ENCODE data around the gene REXO1.

DNA sequence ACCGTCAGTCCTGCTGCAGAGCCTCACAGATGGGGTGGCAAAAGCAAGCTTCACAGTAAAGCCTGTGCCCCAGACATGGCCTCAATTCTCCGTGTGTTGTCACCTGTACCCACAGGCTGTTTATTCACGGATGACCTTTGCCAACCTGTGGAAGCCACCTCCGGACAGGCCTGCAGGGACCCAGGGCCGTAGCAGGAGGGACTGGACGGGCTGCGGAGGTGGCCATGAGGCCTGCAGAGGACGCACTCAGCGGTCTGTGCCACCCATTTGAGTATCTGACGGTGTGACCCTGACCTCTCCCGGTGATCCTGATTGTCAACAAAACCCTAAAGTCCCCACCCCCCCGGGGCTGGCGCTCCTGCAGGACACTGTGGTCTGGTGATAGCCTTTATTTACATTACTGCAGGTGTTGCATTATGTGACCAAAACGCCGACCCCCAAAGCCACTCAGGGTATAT, 22.9 kb upstream of the REXO1 start:
- no peak for TF ChIP-seq EZH2phosphoT487 (IDR thresholded peaks at IDR 0.05; ENCODE audit: borderline replicate concordance)
- TF ChIP-seq, protein P1, sequence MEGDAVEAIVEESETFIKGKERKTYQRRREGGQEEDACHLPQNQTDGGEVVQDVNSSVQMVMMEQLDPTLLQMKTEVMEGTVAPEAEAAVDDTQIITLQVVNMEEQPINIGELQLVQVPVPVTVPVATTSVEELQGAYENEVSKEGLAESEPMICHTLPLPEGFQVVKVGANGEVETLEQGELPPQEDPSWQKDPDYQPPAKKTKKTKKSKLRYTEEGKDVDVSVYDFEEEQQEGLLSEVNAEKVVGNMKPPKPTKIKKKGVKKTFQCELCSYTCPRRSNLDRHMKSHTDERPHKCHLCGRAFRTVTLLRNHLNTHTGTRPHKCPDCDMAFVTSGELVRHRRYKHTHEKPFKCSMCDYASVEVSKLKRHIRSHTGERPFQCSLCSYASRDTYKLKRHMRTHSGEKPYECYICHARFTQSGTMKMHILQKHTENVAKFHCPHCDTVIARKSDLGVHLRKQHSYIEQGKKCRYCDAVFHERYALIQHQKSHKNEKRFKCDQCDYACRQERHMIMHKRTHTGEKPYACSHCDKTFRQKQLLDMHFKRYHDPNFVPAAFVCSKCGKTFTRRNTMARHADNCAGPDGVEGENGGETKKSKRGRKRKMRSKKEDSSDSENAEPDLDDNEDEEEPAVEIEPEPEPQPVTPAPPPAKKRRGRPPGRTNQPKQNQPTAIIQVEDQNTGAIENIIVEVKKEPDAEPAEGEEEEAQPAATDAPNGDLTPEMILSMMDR (conservative IDR thresholded peaks at IDR 0.05; ENCODE audit: low read length): no peak
